ENCODE results near the gene CNTNAP5.
"Not testable (repeated sequence)": the region's sequence is repeated elsewhere in the genome, so short reads cannot be mapped to it uniquely, and the experiment has no call there.

Gene CNTNAP5

GRCh38 chr2:124333784-124334183 lies 308.7 kb downstream of the CNTNAP5 start:
- no peak for DNase-seq

GRCh38 chr2:124335058-124335457 lies 310.0 kb downstream of the CNTNAP5 start:
- no peak for DNase-seq

GRCh38 chr2:124339709-124340108 lies 314.6 kb downstream of the CNTNAP5 start:
- DNase-seq = no peak

DNA sequence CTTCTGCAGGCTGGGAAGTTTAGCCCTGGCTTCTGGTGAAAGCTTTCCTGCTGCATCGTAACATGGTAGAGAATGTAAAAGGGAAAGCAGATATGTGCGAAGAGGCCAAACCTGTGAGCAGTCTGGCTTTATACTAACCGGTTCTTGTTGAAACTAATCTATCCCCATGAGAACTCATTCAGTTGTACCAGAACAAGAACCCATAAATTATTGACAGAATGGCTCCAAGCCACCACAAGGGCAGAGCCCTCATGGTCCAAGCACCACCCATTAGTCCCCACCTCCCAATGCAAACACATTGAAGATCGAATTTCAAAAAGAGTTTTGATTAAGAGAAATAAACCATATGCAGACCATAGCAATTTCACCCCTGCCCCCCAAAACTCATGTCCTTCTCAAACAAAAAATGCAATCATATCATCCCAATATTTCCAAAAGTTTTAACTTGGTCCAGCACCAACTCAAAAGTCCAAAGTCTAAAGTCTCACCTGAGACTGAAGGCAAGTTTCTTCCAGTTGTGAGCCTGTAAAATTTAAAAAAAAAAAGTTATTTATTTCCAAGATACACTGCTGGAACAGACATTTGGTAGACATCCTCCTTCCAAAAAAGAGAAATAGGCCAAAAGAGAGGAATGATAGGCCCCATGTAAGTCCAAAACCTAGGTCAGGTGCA lies 318.9 kb downstream of the CNTNAP5 start:
- no peak for DNase-seq

- DNase-seq = no peak
Measured at GRCh38 chr2:124347209-124347608, 322.1 kb downstream of the CNTNAP5 start.

DNA sequence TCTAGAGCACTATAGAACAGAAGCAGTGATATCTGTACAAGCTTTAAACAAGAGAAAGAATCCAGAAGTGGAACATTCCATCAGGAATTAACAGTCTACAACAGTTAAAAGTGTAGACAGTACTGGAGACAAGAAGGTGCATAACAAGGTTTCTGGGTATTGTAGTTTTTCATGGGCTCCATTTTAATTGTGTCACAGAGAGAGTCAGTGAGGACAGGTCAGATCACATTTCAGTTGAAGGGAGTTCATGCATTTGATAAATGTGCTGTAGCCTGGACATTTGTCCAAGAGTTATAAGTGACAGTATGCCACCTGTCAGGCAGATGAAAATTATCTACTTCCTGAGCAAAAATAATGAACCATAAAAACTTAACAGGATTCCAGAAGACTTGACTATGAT lies 328.6 kb downstream of the CNTNAP5 start:
- no peak for DNase-seq

DNA sequence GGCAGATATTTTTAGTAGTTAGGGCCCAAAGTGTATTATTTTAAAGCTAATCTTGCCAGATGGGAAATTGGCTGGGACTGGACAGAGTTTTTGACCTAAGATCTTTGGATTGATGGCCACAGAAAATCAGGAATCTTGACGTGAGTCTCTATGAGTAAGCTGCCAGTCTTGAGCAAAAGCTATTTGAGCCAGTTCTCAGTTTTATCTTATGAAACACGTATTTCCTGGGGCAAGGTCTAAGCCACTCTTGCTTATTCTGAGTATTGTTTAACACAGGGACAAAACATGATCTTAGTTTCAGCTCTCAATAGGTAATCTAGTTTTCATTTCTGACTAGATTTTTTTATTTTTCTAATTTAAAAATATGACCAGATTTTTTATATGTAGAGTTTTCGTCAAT lies 329.4 kb downstream of the CNTNAP5 start:
- DNase-seq = no peak

DNA sequence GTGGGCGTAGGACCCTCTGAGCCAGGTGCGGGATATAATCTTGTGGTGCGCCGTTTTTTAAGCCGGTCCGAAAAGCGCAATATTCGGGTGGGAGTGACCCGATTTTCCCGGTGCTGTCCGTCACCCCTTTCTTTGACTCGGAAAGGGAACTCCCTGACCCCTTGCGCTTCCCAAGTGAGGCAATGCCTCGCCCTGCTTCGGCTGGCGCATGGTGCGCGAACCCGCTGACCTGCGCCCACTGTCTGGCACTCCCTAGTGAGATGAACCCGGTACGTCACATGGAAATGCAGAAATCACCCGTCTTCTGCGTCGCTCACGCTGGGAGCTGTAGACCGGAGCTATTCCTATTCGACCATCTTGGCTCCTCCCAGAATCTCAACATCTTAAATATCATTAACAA lies 336.9 kb downstream of the CNTNAP5 start:
- DNase-seq = not testable (repeated sequence)

DNA sequence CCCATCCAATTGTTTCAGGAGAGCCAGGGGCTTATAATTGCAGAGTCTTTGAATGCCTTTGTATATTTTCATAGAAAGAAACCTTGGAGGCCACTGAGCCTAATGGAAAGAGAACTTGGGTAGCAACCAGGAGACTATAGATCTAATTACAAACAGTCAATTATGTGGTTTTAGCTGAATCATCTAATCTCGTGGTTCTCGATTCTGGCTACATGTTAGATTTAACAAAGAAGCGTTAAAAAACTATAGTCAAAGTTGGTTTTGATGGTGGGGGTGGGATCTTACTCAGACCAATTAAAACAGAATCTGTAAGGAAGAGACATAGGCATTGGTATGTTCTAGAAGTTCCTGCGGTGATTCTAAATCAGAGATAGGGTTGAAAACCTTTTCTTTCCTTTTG lies 344.1 kb downstream of the CNTNAP5 start:
- no peak for DNase-seq

GRCh38 chr2:124380221-124380749 lies 355.2 kb downstream of the CNTNAP5 start:
- DNase-seq = no peak

GRCh38 chr2:124382067-124382618 lies 357.1 kb downstream of the CNTNAP5 start:
- no peak for DNase-seq

- no peak for DNase-seq
Measured at GRCh38 chr2:124395961-124396360, 370.9 kb downstream of the CNTNAP5 start.

GRCh38 chr2:124402274-124402673 lies 377.2 kb downstream of the CNTNAP5 start:
- DNase-seq = no peak

- not testable (repeated sequence) for DNase-seq
Measured at GRCh38 chr2:124407836-124408534, 382.9 kb downstream of the CNTNAP5 start.

GRCh38 chr2:124424074-124424473 lies 399.0 kb downstream of the CNTNAP5 start:
- no peak for DNase-seq

GRCh38 chr2:124426122-124426521 lies 401.0 kb downstream of the CNTNAP5 start:
- DNase-seq = no peak

GRCh38 chr2:124426625-124427024 lies 401.5 kb downstream of the CNTNAP5 start:
- DNase-seq = no peak

DNA sequence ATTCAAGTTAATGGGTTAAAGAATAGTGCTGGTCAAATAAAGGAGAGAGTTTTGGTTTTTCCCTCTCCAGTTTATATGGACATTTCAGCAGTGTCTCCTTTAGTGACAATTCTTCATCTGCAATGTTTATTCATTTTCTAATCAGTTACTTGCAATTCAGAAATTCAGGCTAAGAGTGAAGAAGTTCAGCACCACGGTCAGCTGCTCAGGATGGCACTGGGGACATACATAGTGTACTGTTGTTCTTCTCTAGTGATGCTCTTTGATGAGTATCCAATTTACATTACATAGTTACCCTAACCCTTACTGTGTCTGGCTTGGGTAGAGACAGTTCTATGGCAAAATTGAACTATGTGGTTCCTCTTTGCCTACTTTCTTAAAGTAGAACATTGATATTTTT lies 412.7 kb downstream of the CNTNAP5 start:
- no peak for DNase-seq

DNA sequence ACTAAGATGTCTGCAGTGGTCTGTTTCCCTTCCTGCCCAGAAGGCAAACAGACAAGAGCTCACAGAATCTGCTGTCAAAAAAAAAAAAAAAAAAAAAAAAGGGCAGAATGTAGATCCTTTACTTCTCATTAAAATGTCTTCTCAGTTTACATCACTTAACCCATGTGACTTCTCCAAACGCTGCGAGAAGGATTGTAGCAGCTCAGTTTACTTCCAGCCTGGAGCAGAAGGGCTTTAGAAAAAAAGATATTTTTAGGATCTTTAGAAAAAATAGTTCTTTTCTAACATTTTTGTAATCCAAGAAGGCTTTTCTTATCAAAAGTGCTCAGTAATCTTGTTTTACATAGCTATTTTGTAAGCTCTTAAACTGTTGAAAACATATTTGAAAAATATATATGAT lies 425.4 kb downstream of the CNTNAP5 start:
- no peak for DNase-seq

- DNase-seq = no peak
Measured at GRCh38 chr2:124476291-124476690, 451.2 kb downstream of the CNTNAP5 start.

GRCh38 chr2:124478761-124479160 lies 453.7 kb downstream of the CNTNAP5 start:
- DNase-seq = no peak

GRCh38 chr2:124480958-124481357 lies 455.9 kb downstream of the CNTNAP5 start:
- no peak for DNase-seq

GRCh38 chr2:124482044-124482443 lies 457.0 kb downstream of the CNTNAP5 start:
- no peak for DNase-seq

GRCh38 chr2:124482551-124482950 lies 457.5 kb downstream of the CNTNAP5 start:
- no peak for DNase-seq
